ENCODE results near the gene PREX1.
"Not testable (repeated sequence)": the region's sequence is repeated elsewhere in the genome, so short reads cannot be mapped to it uniquely, and the experiment has no call there.

Gene PREX1

DNA sequence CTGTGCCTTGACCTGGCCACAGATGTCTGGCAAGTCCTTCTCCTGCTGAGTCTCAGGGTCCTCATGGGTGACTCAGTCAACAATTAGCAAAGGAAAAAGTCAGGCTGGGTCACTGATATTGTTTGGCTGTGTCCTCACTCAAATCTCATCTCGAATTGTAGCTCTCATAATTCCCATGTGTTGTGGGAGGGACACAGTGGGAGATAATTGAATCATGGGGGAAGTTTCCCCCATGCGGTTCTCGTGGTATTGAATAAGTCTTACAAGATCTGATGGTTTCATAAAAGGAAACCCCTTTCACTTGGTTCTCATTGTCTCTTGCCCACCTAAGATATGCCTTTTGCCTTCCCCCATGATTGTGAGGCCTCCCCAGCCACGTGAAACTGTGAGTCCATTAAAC is 45.7 kb downstream of the PREX1 start:
- Histone ChIP-seq H3K9ac (peak overlapping the region in 9 of 11 experiments; percentile 22 to 73 (median 48); a peak in 10 of 22 replicates), H3K4me2 (peak overlapping the region; percentile 75 to 94 (median 83)), H3K36me3 (peaks cover 0 to 17% (median 0%) of the 10 kb centered on the region in 11 experiments; a peak in 4 of 22 replicates), H3K9me3 (replicated peaks in 1 of 11) (peaks cover 0 to 7% (median 0%) of the 10 kb centered on the region in 11 experiments; a peak in 3 of 22 replicates), H3K4me1 (peaks cover 59 to 83% (median 66%) of the 10 kb centered on the region in 10 experiments), H3K27ac (peak overlapping the region in 10 of 11 experiments; percentile 49 to 86 (median 74); a peak in 18 of 22 replicates), H3K4me3 (no peak overlapping the region), H3K27me3 (no peaks in the 10 kb centered on the region), H4K20me1 (peaks cover 0 to 100% (median 0%) of the 10 kb centered on the region in 11 experiments; a peak in 6 of 22 replicates)
- no peak for TF ChIP-seq Cebpa-rat (IDR thresholded peaks at IDR 0.05)

DNA sequence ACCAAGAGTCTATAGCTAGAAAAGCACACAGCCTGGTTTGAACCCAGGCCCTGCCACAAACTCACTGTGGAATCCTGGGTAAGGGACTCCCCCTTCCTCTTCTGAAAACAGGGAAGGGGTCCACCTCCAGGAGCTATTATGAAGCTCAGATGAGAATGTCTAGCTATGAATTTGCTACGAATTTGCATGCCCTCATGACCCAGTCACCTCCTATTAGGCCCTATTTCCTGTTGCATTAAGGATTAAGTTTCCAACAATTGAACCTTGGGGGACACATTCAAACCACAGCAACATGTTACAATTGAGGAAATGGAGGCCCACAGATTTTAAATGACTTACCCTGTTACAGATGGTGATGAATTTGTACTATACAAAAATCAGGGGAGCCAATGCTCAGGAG is 46.2 kb downstream of the PREX1 start:
- H3K4me2 ChIP-seq = peak overlapping the region; percentile 75 to 94 (median 83)
- TF ChIP-seq Cebpa-rat (IDR thresholded peaks at IDR 0.05) = no peak
- H3K27ac ChIP-seq = peak overlapping the region in 9 of 11 experiments; percentile 49 to 86 (median 76); a peak in 16 of 22 replicates
- no peaks in the 10 kb centered on the region for H3K27me3 ChIP-seq
- peaks cover 0 to 17% (median 0%) of the 10 kb centered on the region in 11 experiments; a peak in 4 of 22 replicates for H3K36me3 ChIP-seq
- H4K20me1 ChIP-seq = peaks cover 0 to 100% (median 0%) of the 10 kb centered on the region in 11 experiments; a peak in 6 of 22 replicates
- H3K4me3 ChIP-seq = no peak overlapping the region
- H3K9me3 ChIP-seq (replicated peaks in 1 of 11) = peaks cover 0 to 7% (median 0%) of the 10 kb centered on the region in 11 experiments; a peak in 3 of 22 replicates
- peaks cover 55 to 83% (median 66%) of the 10 kb centered on the region in 10 experiments for H3K4me1 ChIP-seq
- peak overlapping the region in 2 of 11 experiments; percentile 22 to 62; a peak in 2 of 22 replicates for H3K9ac ChIP-seq

DNA sequence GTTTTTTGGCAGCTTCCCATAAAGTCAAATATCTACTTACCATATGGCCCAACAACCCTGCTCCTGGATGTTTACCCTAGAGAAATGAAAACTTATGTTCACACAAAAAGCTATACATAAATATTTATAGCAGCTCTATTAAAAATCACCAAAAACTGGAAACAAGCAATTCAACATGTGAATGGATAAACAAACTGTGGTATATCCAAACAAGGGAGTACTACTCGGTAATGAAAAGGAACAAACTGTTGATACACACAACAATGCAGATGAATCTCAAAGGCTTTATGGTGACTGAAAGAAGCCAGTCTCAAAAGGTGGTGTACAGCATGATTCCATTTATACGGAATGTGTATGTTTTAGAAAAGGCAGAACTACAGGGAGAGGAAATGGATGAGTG is 48.4 kb downstream of the PREX1 start:
- peaks cover 0 to 10% (median 0%) of the 10 kb centered on the region in 11 experiments; a peak in 3 of 22 replicates for H3K36me3 ChIP-seq
- no peak overlapping the region for H3K4me3 ChIP-seq
- peaks cover 0 to 100% (median 0%) of the 10 kb centered on the region in 11 experiments; a peak in 6 of 22 replicates for H4K20me1 ChIP-seq
- no peak for TF ChIP-seq Cebpa-rat (IDR thresholded peaks at IDR 0.05)
- peaks cover 40 to 83% (median 63%) of the 10 kb centered on the region in 10 experiments for H3K4me1 ChIP-seq
- no peak overlapping the region for H3K9ac ChIP-seq
- H3K27ac ChIP-seq = no peak overlapping the region
- peaks cover 0 to 21% (median 12%) of the 10 kb centered on the region in 11 experiments; a peak in 19 of 22 replicates for H3K9me3 ChIP-seq (replicated peaks in 1 of 11)
- H3K27me3 ChIP-seq = no peaks in the 10 kb centered on the region
- no peak overlapping the region for H3K4me2 ChIP-seq

DNA sequence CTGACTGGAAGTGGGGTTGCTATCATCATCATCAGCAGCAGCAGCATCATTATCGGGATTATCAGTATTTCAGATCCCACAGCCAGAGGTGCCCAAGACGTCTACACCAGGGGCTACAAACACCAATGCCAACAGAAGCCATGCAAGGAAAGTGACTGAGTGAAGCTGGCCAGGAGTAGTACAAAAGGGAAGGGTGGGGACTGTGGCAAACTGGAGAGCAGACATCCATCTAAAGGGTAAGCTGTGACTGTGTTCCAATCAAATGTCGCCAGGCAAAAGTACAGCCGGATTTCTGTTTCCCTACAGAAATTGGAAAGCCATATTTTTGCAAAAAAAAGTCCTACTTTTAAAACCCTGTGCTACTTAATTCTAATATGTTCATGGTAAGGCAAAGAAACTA is 50.0 kb downstream of the PREX1 start:
- no peak overlapping the region for H3K9ac ChIP-seq
- H3K4me2 ChIP-seq = peak overlapping the region in 5 of 11 experiments; percentile 82 to 94 (median 89); a peak in 10 of 22 replicates
- H3K9me3 ChIP-seq (replicated peaks in 1 of 11) = peaks cover 0 to 21% (median 12%) of the 10 kb centered on the region in 11 experiments; a peak in 19 of 22 replicates
- no peaks in the 10 kb centered on the region for H3K27me3 ChIP-seq
- H3K27ac ChIP-seq = peak overlapping the region in 6 of 11 experiments; percentile 55 to 78 (median 72); a peak in 8 of 22 replicates
- peaks cover 0 to 100% (median 0%) of the 10 kb centered on the region in 11 experiments; a peak in 6 of 22 replicates for H4K20me1 ChIP-seq
- no peak overlapping the region for H3K4me3 ChIP-seq
- H3K36me3 ChIP-seq = peaks cover 0 to 10% (median 0%) of the 10 kb centered on the region in 11 experiments; a peak in 3 of 22 replicates
- H3K4me1 ChIP-seq = peaks cover 40 to 83% (median 63%) of the 10 kb centered on the region in 10 experiments
- no peak for TF ChIP-seq Cebpa-rat (IDR thresholded peaks at IDR 0.05)

DNA sequence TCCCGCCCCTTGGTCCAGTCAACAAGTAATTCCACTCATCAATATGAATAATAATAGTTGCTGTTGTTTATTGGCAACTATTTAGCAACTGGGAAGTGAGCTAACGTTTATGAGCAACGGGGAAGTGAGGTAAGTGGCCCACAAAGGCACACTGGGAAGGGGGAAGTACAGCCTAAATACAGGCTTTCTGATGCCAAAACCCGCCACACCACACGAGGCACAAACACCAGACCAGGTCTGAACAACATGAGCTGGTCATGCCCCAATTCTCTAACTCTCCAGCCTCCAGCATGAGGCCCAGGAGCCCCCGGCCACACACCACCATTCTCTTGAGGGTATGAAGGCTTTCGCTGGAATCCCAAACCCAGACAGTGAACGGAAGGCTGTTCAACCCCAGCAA is 50.8 kb downstream of the PREX1 start:
- H3K27me3 ChIP-seq = no peaks in the 10 kb centered on the region
- 0 out of 22 replicates have a peak, but pooled peaks of 1 of the 11 experiments have one; percentile 10 for TF ChIP-seq Cebpa-rat (IDR thresholded peaks at IDR 0.05)
- H3K4me2 ChIP-seq = peak overlapping the region in 7 of 11 experiments; percentile 19 to 94 (median 88); a peak in 13 of 22 replicates
- peak overlapping the region; percentile 26 to 78 (median 63); a peak in 19 of 22 replicates for H3K27ac ChIP-seq
- H3K9me3 ChIP-seq (replicated peaks in 1 of 11) = peaks cover 0 to 21% (median 12%) of the 10 kb centered on the region in 11 experiments; a peak in 19 of 22 replicates
- H3K36me3 ChIP-seq = peaks cover 0 to 10% (median 0%) of the 10 kb centered on the region in 11 experiments; a peak in 3 of 22 replicates
- H4K20me1 ChIP-seq = peaks cover 0 to 99% (median 0%) of the 10 kb centered on the region in 11 experiments; a peak in 6 of 22 replicates
- peak overlapping the region in 6 of 11 experiments; percentile 2 to 40 (median 22); a peak in 5 of 22 replicates for H3K9ac ChIP-seq
- H3K4me3 ChIP-seq = no peak overlapping the region
- H3K4me1 ChIP-seq = peaks cover 40 to 83% (median 63%) of the 10 kb centered on the region in 10 experiments

GRCh38 chr20:48776306-48776705 is 51.5 kb downstream of the PREX1 start:
- H3K9ac ChIP-seq = peak overlapping the region in 3 of 11 experiments; percentile 11 to 31 (median 30); a peak in 3 of 22 replicates
- peaks cover 37 to 83% (median 63%) of the 10 kb centered on the region in 10 experiments for H3K4me1 ChIP-seq
- peak overlapping the region in 10 of 11 experiments; percentile 37 to 78 (median 63); a peak in 17 of 22 replicates for H3K27ac ChIP-seq
- H4K20me1 ChIP-seq = peaks cover 0 to 99% (median 0%) of the 10 kb centered on the region in 11 experiments; a peak in 5 of 22 replicates
- H3K4me2 ChIP-seq = peak overlapping the region in 7 of 11 experiments; percentile 19 to 94 (median 88); a peak in 12 of 22 replicates
- H3K9me3 ChIP-seq (replicated peaks in 1 of 11) = peaks cover 0 to 21% (median 12%) of the 10 kb centered on the region in 11 experiments; a peak in 19 of 22 replicates
- no peak overlapping the region for H3K4me3 ChIP-seq
- no peak for TF ChIP-seq Cebpa-rat (IDR thresholded peaks at IDR 0.05)
- H3K36me3 ChIP-seq = peaks cover 0 to 10% (median 0%) of the 10 kb centered on the region in 11 experiments; a peak in 3 of 22 replicates
- no peaks in the 10 kb centered on the region for H3K27me3 ChIP-seq

GRCh38 chr20:48775545-48775944 is 52.3 kb downstream of the PREX1 start:
- Histone ChIP-seq H3K9me3 (replicated peaks in 1 of 11) (peaks cover 0 to 21% (median 12%) of the 10 kb centered on the region in 11 experiments; a peak in 19 of 22 replicates), H3K4me2 (peak overlapping the region in 7 of 11 experiments; percentile 79 to 94 (median 88); a peak in 12 of 22 replicates), H4K20me1 (peaks cover 0 to 99% (median 0%) of the 10 kb centered on the region in 11 experiments; a peak in 5 of 22 replicates), H3K4me1 (peaks cover 35 to 84% (median 69%) of the 10 kb centered on the region in 10 experiments), H3K27ac (peak overlapping the region in 5 of 11 experiments; percentile 66 to 78 (median 75); a peak in 8 of 22 replicates), H3K9ac (peak overlapping the region in 3 of 11 experiments; percentile 39 to 60 (median 46); a peak in 2 of 22 replicates), H3K36me3 (peaks cover 0 to 10% (median 0%) of the 10 kb centered on the region in 11 experiments; a peak in 3 of 22 replicates)
- H3K4me3 ChIP-seq, H3K27me3 ChIP-seq: not testable (repeated sequence)

GRCh38 chr20:48774696-48775095 is 53.1 kb downstream of the PREX1 start:
- H3K27me3 ChIP-seq = no peaks in the 10 kb centered on the region
- H3K4me2 ChIP-seq = peak overlapping the region; percentile 48 to 94 (median 83)
- H3K4me3 ChIP-seq = peak overlapping the region in 2 of 10 experiments; percentile 6 to 44; a peak in 4 of 20 replicates
- peaks cover 35 to 92% (median 76%) of the 10 kb centered on the region in 10 experiments for H3K4me1 ChIP-seq
- no peak for TF ChIP-seq Cebpa-rat (IDR thresholded peaks at IDR 0.05)
- H3K27ac ChIP-seq = peak overlapping the region in 10 of 11 experiments; percentile 40 to 78 (median 67); a peak in 18 of 22 replicates
- peaks cover 0 to 21% (median 12%) of the 10 kb centered on the region in 11 experiments; a peak in 19 of 22 replicates for H3K9me3 ChIP-seq (replicated peaks in 1 of 11)
- H4K20me1 ChIP-seq = peaks cover 0 to 99% (median 0%) of the 10 kb centered on the region in 11 experiments; a peak in 6 of 22 replicates
- H3K36me3 ChIP-seq = peaks cover 0 to 10% (median 0%) of the 10 kb centered on the region in 11 experiments; a peak in 3 of 22 replicates
- H3K9ac ChIP-seq = peak overlapping the region in 9 of 11 experiments; percentile 7 to 64 (median 46); a peak in 14 of 22 replicates
